HG03095 (cell line): ENCODE results near the gene ALKBH1.
A peak's percentile ranks its signal among the peaks of the same experiment; 100 is the strongest.
"Not testable (repeated sequence)": the region's sequence is repeated elsewhere in the genome, so short reads cannot be mapped to it uniquely, and the experiment has no call there.

Source experiments
- ATAC-seq: cut with Tn5 transposase; IDR thresholded peaks from one replicate; pipeline ENCODE4 v1.9.1; 2021; ENCODE audit warnings: moderate library complexity; ENCODE audit not compliant: unreplicated experiment

ALKBH1 gene

GRCh38 chr14:77674931-77675330, 32.9 kb downstream of the ALKBH1 start:
- ATAC-seq = no peak

DNA sequence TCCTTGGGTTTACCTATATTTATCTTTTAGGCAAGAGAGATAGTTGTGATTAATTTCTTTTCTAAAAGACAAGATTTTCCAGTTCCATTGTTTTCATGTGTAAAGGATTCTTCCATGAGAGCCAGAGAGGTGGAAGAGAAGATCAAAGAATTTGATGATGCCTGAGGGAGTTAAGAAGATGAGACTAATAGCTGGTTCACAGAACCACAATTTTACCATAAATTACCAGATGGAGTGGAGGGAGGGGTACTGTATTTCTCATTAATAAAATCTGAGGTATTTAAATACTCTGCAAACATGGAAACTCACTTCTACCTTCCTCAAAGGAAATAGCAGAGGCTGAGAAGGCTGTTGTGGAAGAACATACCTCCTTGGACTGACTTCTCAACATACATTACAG, 34.6 kb downstream of the ALKBH1 start:
- ATAC-seq = no peak

DNA sequence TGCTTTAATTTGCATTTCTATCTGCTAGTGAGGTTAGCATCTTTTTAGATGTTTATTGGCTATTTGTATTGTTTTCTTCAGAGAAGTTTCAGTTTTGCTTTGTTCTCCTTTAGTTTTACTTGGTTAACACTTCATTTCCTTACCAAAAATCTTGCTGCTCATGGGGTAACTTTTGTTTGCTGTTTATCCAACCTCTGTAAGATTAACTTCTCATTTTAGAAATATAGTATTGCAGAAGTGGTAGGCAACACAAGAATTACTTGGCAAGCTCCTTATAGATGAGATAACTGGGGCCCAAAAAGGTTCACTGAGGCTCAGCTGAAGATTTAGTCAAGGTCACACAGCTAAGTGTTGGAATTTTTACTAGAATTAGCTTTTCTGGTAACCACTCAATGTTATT, 40.5 kb downstream of the ALKBH1 start:
- ATAC-seq = no peak

- no peak for ATAC-seq
Measured at GRCh38 chr14:77663293-77663692, 44.5 kb downstream of the ALKBH1 start.

DNA sequence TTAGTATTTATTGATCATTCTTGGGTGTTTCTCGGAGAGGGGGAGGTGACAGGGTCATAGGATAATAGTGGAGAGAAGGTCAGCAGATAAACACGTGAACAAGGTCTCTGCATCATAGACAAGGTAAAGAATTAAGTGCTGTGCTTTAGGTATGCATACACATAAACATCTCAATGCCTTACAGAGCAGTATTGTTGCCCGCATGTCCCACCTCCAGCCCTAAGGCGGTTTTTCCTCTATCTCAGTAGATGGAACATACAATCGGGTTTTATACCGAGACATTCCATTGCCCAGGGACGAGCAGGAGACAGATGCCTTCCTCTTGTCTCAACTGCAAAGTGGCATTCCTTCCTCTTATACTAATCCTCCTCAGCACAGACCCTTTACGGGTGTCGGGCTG, 46.3 kb downstream of the ALKBH1 start:
- not testable (repeated sequence) for ATAC-seq

DNA sequence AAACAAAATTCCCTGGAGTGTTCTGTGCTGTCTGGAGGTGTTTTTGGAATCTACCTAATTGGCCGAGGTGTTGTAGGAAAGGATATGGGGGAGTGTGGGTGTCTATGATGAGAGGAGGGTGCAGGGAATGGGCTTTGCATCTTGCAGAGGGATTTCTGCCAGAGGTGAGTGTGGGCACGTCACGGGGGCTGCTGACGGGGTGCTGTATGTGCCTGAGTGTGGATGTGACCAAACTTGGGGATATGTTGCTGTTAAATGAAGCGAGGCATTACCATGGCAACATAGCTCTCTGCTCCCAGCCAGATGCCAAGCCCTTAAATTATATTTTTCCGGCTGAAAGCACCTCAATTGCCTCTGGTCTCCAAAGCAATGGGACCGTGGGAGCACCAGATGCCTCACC, 47.1 kb downstream of the ALKBH1 start:
- no peak for ATAC-seq

DNA sequence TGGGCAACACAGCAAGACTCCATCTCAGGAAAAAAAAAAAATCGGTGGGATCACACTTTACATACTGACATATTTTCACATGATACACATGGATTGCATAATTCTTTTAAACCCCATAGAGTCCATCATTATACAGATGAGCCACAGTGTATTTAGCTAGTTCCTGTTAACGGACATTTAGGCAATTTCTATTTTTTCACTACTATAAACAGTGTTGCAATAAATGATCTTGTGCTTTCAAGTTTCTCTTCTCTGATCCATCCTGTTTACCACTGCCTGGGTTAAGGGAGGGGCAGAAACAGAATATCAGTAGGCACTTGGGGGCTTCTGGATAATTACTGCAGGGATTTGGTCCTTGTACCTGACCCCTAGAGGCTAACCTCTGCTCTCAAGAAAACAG, 48.0 kb downstream of the ALKBH1 start:
- no peak for ATAC-seq

DNA sequence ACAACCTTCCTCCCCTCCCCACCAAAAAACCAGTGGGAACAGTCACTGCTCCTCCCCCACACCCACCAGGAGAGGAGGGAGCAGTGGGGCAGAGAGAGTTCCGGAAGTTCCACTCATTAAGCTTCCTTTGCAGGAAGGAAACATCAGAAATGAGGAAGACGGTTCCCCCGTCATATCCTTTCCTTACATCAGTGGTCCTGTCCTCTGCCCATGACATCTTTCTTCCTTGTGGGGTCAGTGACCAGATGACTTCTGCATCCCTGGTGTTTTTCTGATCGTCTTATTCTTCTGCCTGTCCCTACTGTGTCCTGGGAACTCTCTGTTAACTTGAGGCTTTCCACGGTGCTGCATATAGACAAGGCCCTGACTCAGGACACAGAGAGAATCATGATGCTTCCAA, 50.5 kb downstream of the ALKBH1 start:
- ATAC-seq = no peak

- no peak for ATAC-seq
Measured at GRCh38 chr14:77654001-77654441, 53.8 kb downstream of the ALKBH1 start.

DNA sequence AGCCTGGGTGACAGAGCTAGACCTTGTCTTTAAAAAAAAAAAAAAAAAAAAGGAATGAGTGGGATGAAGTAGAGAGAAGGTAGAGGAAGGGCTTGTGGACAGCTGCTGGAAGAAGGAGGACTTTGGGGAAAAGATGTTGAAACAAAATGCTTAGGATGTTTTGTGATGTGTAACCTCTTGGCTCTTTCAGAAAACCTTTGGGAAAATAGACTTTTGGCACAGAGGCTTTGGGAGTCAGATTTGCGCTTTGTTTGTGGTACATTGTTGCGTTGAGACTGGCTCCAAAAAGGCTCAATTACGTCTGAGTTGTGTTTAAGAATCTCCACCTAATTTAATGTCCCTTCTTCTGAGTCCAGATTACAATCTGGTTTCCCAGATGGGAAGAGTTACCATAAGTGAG, 58.5 kb downstream of the ALKBH1 start:
- ATAC-seq = no peak

DNA sequence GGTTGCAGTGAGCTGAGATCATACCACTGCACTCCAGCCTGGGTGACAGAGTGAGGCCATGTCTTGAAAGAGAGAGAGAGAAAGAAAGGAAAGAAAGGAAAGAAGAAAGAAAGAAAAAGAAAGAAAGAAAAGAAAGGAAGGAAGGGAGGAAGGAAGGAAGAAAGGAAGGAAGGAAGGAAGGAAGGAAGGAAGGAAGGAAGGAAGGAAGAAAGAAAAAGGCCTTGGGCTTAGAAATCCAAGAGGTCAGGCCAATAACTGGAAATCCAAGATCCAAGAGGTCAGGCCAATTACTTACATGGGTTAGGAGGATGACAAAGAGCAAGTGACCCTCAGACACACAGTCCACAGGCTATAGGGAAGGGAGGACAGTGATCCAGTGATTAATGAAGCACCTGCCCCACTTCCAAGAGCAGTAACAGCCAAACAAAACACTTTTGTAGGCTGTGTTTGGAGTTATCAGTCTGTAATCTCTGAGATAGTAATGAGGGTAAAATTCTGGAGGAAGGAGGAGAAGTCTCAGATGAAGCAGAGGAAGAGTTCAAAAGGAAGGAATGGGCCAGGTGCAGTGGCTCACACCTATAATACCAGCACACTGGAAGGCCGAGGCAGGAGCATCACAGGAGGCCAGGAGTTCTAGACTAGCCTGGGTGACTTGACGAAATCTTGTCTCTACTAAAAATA, 59.2 kb downstream of the ALKBH1 start:
- ATAC-seq = no peak

DNA sequence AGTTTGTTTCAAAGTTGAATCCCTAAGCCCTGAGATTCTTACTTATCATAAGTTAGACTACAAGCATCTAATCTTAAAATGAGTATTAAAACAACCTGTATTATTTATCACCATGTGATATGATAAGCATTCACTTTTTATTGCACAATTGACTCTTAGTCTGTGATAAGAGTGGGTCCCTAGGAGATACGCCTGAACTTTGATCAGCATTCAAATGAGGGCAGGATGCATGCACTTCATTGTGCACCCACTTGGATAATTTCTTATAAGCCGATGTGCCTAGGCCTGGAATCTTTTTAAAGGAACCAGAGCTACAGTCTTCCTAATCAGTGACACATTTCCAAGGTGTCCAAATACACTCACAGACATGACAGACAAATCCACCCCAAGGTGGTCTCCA, 60.0 kb downstream of the ALKBH1 start:
- no peak for ATAC-seq

GRCh38 chr14:77646907-77647306, 60.9 kb downstream of the ALKBH1 start:
- ATAC-seq = no peak

DNA sequence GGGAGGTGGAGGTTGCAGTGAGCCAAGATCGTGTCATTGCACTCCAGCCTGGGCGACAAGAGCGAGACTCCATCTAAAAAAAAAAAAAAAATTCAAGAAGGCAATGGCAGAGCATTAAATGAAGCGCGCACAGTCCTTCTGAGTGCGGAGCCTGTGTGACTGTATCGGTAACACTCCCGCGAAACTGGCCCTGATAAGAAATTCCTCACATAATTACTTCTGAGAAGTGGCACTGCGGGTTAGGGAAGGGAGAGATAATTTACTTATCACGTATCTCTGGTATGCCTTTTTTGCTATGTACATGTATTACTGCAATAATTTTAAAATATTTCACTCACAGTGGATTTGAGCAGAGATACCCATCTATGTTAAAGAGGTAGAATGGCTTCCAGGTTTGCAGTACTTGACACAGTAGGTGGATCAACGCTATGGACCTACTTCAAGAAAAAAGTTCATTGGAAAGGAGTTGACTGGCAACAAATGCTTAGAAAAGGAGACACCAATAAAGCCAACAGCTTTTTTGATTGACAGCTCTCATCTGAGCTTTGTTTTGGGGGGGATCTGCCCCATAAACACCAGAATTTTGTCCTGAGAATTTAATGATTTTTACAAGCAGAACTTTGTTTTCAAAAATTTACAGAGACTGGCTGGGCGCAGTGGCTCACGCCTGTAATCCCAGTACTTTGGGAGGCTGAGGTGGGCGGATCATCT, 62.1 kb downstream of the ALKBH1 start:
- ATAC-seq = no peak

GRCh38 chr14:77642407-77642806, 65.4 kb downstream of the ALKBH1 start:
- no peak for ATAC-seq

- peak; percentile 53 for ATAC-seq
Measured at GRCh38 chr14:77641534-77642341, 66.1 kb downstream of the ALKBH1 start.

- peak; percentile 31 for ATAC-seq
Measured at GRCh38 chr14:77640756-77641533, 66.9 kb downstream of the ALKBH1 start.

GRCh38 chr14:77638771-77639171, 69.1 kb downstream of the ALKBH1 start:
- ATAC-seq = no peak

- not testable (repeated sequence) for ATAC-seq
Measured at GRCh38 chr14:77635869-77636268, 72.0 kb downstream of the ALKBH1 start.

- ATAC-seq = not testable (repeated sequence)
Measured at GRCh38 chr14:77635466-77635865, 72.4 kb downstream of the ALKBH1 start.

DNA sequence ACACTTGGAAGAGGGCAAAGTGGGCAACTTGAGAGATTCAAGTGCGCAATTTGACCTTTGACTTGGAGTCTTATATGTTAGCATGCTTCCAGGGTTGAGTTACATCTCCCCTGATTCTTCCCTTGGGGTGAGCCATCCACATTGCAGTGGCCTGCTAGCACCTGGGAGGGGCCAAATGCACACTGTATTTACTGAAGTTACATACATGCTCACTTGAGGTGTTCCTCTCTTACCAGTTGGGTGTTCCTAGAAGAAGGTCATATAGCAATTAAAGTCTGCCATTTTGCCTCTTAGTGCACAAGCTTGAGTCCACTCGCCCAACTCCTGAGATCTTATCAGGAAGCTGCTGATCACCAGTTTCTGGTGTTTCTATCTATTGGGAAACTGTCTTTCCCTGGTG, 77.7 kb downstream of the ALKBH1 start:
- ATAC-seq = no peak
